ENCODE results near the gene GREM2. TPM values are rescaled to one million over a fixed set of nuclear protein-coding genes. Genes with fewer than 3 reads are reported as not detected.

GREM2 gene
- total RNA-seq, 4 donors from 2014 or later, result 0.22 TPM; not detected in 3

GRCh38 chr1:240465531-240465940, 146.4 kb downstream of the GREM2 start:
- no peak for TF ChIP-seq CTCF (IDR thresholded peaks at IDR 0.05; ENCODE audit: low read depth)

- TF ChIP-seq CTCF (IDR thresholded peaks at IDR 0.05; ENCODE audit: low read depth), result no peak
Observed at GRCh38 chr1:240464099-240464498, 147.9 kb downstream of the GREM2 start.

- TF ChIP-seq CTCF (IDR thresholded peaks at IDR 0.05; ENCODE audit: low read depth), result no peak
Observed at GRCh38 chr1:240462766-240463395, 149.1 kb downstream of the GREM2 start.

GRCh38 chr1:240462277-240462676, 149.7 kb downstream of the GREM2 start:
- TF ChIP-seq CTCF (IDR thresholded peaks at IDR 0.05; ENCODE audit: low read depth), result no peak

- TF ChIP-seq CTCF (IDR thresholded peaks at IDR 0.05; ENCODE audit: low read depth), result no peak
Observed at GRCh38 chr1:240457203-240457602, 154.8 kb downstream of the GREM2 start.

- no peak for TF ChIP-seq CTCF (IDR thresholded peaks at IDR 0.05; ENCODE audit: low read depth)
Observed at GRCh38 chr1:240455228-240455821, 156.6 kb downstream of the GREM2 start.

- no peak for TF ChIP-seq CTCF (IDR thresholded peaks at IDR 0.05; ENCODE audit: low read depth)
Observed at GRCh38 chr1:240445369-240445768, 166.6 kb downstream of the GREM2 start.

Measured in subcutaneous adipose tissue (tissue), 4 donors.